Fibroblast of peridontal ligament (primary cell): Measurements from ENCODE around the gene SMIM45.

Experiments used
- DNase-seq: peaks from one replicate; pipeline ENCODE4 v3.0.0-alpha.2; 2010; ENCODE audit errors: extremely low read depth

Gene SMIM45

GRCh38 chr22:42001121-42001520 lies 49.2 kb downstream of the SMIM45 start:
- DNase-seq: no peak

- DNase-seq: no peak
These were observed 49.8 kb downstream of the SMIM45 start for GRCh38 chr22:42001706-42002105.

- no peak for DNase-seq
These were observed 56.0 kb downstream of the SMIM45 start for GRCh38 chr22:42007922-42008321.
